M059J (cell line): Measurements from ENCODE around the gene MED4. TPM values are rescaled to one million over a fixed set of nuclear protein-coding genes. Genes with fewer than 3 reads are reported as not detected.
"Not testable (repeated sequence)": the region's sequence is repeated elsewhere in the genome, so short reads cannot be mapped to it uniquely, and the experiment has no call there.

ENCODE experiments used
- DNase-seq: peaks from one replicate; pipeline ENCODE4 v3.0.0-alpha.2; 2012; ENCODE audit warnings: low read depth
- total RNA-seq: library from RNA; depleted of rRNA; stranded (reverse); fragments of >200 nt; shearing (Covaris generic); gene quantifications from 2 replicates; pipeline ENCODE4 v1.2.3, GENCODE V29; 2014

Gene MED4
- total RNA-seq, 1 experiment from 2014 or later, result 32.7 TPM

DNA sequence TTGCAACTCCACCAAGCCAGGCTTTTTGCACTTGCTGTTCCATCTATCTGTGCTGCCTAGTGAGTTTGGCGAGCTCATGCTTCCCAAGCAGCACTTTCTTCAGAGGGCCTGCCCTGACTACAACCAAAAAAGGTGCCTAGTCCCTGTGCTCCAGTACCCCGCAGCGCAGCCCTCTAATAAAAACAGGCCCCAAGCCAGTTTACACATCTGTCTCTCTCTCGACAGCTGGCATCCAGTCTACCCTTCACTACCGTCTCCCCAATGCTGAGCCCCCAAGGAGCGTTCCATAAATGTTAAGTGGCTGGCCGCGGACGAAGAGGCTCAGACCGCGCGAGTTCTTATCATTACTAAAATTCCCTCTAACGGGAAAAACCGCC, 512 bp downstream of the MED4 start:
- DNase-seq, result no peak

GRCh38 chr13:48093588-48093987, 1.3 kb downstream of the MED4 start:
- DNase-seq, result no peak

DNA sequence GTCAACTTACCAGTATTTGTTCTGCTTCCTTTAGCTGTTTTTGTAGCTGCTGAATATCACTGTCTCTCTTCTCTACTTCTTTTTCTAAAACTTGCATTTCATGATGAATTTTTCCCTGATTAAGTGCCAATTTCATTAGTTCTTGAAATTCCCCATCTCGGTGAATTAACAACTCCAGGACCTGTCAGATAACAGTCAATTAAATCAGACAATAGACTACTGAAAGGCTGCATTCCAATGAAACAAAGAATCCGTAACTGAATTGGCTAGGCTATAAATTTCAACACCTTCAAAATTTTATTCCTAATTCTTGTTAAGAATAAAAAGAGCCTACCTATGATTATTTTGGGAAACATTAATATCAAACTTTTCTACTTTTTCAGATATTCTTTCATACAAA, 8.6 kb downstream of the MED4 start:
- no peak for DNase-seq

DNA sequence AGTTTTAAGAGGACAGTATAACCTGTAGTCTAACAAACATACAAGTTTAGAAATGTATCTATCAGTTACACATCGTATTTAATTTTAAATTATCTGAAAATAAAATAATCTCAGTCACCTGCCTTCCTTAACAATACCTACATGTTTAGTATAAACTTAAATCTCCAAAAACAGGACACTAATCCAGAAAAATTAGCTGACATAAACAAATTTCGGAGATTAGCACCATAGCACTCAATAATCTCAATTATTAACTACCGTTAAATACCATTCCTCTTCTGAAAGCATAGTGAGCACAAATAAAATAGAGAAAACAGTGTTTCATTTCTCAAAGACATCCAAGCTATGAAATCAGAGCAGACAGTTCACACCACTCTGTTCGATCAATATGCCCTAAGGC, 13.2 kb downstream of the MED4 start:
- no peak for DNase-seq

GRCh38 chr13:48078251-48078656, 16.6 kb downstream of the MED4 start:
- peak; percentile 28 for DNase-seq

DNA sequence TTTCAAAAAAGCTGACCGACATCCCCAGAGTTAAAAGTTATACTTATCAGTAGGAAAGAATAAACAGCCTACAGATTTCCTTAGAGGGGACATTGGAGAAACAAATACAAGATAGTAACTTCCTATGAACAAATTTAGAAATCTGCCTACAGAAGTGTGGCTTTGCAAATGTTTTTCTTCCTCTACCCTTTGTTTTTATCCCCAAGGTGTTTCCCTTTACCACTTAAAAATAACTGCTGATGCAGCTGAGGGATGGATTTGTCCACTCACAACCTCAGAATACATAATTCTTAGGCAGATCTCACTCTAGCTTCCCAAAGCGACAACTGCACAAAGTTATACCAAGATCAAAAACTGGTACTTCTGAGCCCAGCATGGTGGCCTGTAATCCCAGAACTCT, 20.9 kb downstream of the MED4 start:
- DNase-seq, result no peak

GRCh38 chr13:48072787-48073186, 22.1 kb downstream of the MED4 start:
- no peak for DNase-seq

- DNase-seq, result no peak
These were observed 22.6 kb downstream of the MED4 start for GRCh38 chr13:48072304-48072703.

DNA sequence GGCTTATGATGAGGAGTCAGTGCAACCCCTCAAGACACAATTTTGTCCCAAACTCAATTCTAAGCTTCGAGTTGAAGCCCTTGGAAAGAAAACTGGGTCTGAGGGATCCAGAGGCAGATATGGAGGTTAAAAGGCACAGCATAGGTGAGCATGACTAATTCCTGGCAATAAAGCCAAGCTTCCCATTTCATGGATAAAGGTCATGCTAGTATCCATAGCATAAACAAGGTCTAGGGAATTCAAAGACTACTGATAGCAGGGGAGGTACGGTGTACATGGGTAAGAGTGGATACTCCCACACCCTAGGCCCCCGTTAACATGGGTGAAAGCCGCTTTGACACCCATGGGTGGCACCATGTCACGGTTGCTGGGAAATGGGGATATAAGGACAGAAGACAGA, 24.0 kb downstream of the MED4 start:
- DNase-seq, result no peak

- no peak for DNase-seq
These were observed 25.3 kb downstream of the MED4 start for GRCh38 chr13:48069573-48069972.

DNA sequence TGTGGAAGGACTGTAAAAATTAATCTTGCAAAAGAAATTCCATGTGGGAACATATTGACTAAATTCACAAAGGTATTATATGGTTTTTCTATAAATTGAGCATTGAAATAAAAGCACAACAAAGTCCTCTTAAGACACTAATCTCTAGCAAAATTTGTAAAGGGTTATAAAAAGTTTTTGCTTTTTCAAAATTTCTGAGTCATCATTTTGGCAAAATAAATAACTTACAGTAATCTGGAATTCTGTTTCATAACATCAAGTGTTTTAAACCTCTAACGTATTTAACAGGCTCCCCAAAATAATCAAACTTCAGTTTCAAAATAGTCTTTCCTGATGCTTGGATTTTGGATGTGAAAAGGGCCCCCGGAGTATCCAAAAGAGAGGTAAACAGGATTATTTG, 26.0 kb downstream of the MED4 start:
- no peak for DNase-seq

- DNase-seq, result no peak
These were observed 26.9 kb downstream of the MED4 start for GRCh38 chr13:48068036-48068435.

GRCh38 chr13:48066310-48066989, 28.5 kb downstream of the MED4 start:
- DNase-seq, result no peak

- not testable (repeated sequence) for DNase-seq
These were observed 35.0 kb downstream of the MED4 start for GRCh38 chr13:48059951-48060350.

DNA sequence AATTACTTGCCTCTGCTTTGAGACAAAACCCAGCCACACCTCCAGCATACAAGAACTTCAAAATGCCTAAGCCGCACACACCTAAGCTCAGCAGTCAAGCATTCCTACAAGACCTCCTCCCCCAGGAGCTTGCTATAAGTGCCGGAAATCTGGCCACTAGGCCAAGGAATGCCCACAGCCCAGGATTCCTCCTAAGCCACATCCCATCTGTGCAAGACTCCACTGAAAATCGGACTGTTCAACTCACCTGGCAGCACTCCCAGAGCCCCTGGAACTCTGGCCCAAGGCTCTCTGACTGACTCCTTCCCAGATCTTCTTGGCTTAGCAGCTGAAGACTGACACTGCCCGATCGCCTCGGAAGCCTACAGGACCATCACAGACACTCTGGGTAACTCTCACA, 36.4 kb downstream of the MED4 start:
- DNase-seq, result not testable (repeated sequence)

DNA sequence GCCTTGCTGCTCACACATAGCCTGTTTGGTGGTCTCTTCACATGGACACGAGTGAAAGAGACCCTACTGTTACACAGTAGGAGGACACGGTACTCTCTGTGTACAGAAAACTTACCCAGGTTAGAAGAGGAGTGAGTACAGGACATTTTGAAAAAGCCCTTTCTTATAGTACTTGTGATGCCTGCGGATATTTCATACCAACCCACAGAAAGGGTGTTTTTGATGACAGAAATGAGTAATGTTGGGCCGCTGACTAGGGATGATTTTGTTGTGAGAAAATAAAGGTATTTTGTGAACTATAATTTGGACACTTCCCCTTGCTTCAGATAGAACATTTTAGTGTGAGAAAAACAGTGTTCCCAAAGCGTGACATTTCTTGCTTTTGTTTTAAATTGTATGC, 39.2 kb downstream of the MED4 start:
- no peak for DNase-seq

- no peak for DNase-seq
These were observed 40.3 kb downstream of the MED4 start for GRCh38 chr13:48054601-48055000.

GRCh38 chr13:48050550-48050949, 44.4 kb downstream of the MED4 start:
- no peak for DNase-seq

GRCh38 chr13:48043789-48044503, 51.0 kb downstream of the MED4 start:
- DNase-seq, result peak; percentile 41

DNA sequence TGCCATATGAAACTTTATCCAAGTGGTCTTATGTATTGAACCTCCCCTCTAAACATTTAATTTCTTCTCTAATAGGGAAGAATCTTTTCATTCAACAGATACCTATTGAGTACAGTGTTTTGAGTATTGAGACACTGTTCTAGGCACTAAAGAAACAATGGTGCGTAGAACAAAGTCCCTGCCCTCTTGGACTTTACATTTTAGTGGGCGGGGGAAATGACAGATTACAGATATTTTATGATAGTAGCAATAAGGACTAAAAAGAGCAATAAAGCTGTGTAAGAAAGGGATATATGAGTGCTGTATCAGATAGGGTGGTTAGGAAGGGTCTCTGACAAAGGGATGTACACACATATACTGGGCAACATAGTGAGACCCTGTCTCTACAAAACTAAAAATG, 52.0 kb downstream of the MED4 start:
- no peak for DNase-seq

DNA sequence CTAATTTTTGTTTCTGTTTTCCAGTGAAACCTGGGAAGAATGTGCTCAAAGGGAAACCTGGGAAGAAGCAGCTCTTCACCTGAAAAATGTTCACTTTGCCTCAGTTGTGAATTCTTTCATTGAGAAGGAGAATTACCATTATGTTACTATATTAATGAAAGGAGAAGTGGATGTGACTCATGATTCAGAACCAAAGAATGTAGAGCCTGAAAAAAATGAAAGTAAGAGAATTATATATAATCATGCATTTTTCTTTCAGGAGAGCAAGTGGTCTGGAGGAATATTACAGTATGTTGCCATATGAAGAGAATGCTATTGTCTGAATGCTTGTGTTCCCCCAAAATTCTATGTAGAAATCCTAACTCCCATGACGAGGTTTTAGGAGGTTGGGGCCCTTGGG, 54.0 kb downstream of the MED4 start:
- DNase-seq, result no peak

DNA sequence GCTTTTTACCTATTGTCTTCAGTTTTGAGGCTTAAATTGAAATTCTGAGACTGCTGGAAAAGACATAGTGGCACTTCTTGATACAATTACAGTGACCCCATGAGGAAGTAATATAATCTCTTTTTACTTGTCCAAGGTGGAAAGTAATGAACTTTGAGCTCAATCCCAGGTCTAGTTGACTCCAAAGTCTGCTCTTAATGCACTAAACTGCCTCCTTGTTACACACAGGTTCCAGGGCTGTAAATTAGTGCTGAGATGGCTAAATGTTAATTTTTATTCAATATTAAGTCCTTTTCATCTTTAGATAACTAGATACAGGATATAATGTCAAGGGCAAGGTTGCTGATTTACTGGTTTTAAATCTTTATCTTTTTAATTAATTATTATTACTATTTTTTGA, 54.9 kb downstream of the MED4 start:
- no peak for DNase-seq

GRCh38 chr13:48038761-48039160, 56.1 kb downstream of the MED4 start:
- peak; percentile 14 for DNase-seq
